Astrocyte (in vitro differentiated cells and primary cell): Measurements from ENCODE around the gene GAL3ST1. TPM values are rescaled to one million over a fixed set of nuclear protein-coding genes. Genes with fewer than 3 reads are reported as not detected.

Experiments
- DNase-seq: peaks from one replicate; pipeline ENCODE4 v3.0.0-alpha.2; 2010; ENCODE audit warnings: low read depth
- FAIRE-seq: peaks from 2 replicates; lab custom pipeline; 2011; peaks lifted over from hg19 to GRCh38; lab: Jason Lieb, UNC
- H2AFZ ChIP-seq: 2 replicates; pipeline ENCODE4 v1.6.0; 2012; ENCODE audit warnings: low read depth, low read length, inconsistent platforms
- H3K27ac ChIP-seq: 2 replicates; pipeline ENCODE4 v1.5.1; 2011; ENCODE audit warnings: low read depth, low read length, inconsistent platforms
- H3K27me3 ChIP-seq: 2 replicates; pipeline ENCODE4 v1.6.0; 2011; ENCODE audit warnings: low read length, inconsistent platforms; ENCODE audit not compliant: insufficient read depth
- H3K36me3 ChIP-seq: 2 replicates; pipeline ENCODE4 v1.5.1; 2011; ENCODE audit warnings: low read length, inconsistent platforms; ENCODE audit not compliant: insufficient read depth
- H3K4me1 ChIP-seq: 2 replicates; pipeline ENCODE4 v1.5.1; 2011; ENCODE audit warnings: low read length, inconsistent platforms; ENCODE audit not compliant: insufficient read depth
- H3K4me2 ChIP-seq: 2 replicates; pipeline ENCODE4 v1.6.0; 2012; ENCODE audit warnings: low read length, inconsistent platforms
- H3K4me3 ChIP-seq: 2 replicates; pipeline ENCODE4 v1.5.1; 2011; ENCODE audit warnings: low read depth, mild to moderate bottlenecking, low read length, inconsistent platforms; ENCODE audit not compliant: insufficient read depth
- H3K79me2 ChIP-seq: 2 replicates; pipeline ENCODE4 v1.6.0; 2012; ENCODE audit warnings: mild to moderate bottlenecking, low read length, inconsistent platforms; ENCODE audit not compliant: insufficient read depth
- H3K9ac ChIP-seq: 2 replicates; pipeline ENCODE4 v1.6.0; 2012; ENCODE audit warnings: mild to moderate bottlenecking, low read length, inconsistent platforms
- H3K9me3 ChIP-seq: 2 replicates; pipeline ENCODE4 v1.5.1; 2012; ENCODE audit warnings: low read depth, mild to moderate bottlenecking, low read length, inconsistent platforms; ENCODE audit not compliant: insufficient read depth
- H4K20me1 ChIP-seq: 2 replicates; pipeline ENCODE4 v1.6.0; 2012; ENCODE audit warnings: low read length, inconsistent platforms; ENCODE audit not compliant: insufficient read depth
- H3K27ac Mint-ChIP-seq: one replicate; pipeline ENCODE4 v1.8.0; 2021; ENCODE audit warnings: mild to moderate bottlenecking, mixed read lengths; ENCODE audit not compliant: unreplicated experiment
- H3K27me3 Mint-ChIP-seq: one replicate; pipeline ENCODE4 v1.8.0; 2021; ENCODE audit warnings: low read depth, mixed read lengths; ENCODE audit not compliant: unreplicated experiment
- H3K36me3 Mint-ChIP-seq: one replicate; pipeline ENCODE4 v1.8.0; 2021; ENCODE audit warnings: low read depth, mixed read lengths; ENCODE audit not compliant: unreplicated experiment
- H3K4me1 Mint-ChIP-seq: one replicate; pipeline ENCODE4 v1.8.0; 2021; ENCODE audit warnings: low read depth, mixed read lengths; ENCODE audit not compliant: unreplicated experiment
- H3K4me3 Mint-ChIP-seq: one replicate; pipeline ENCODE4 v1.8.0; 2021; ENCODE audit warnings: mild to moderate bottlenecking, moderate library complexity, mixed read lengths; ENCODE audit not compliant: unreplicated experiment
- H3K9me3 Mint-ChIP-seq: one replicate; pipeline ENCODE4 v1.8.0; 2021; ENCODE audit warnings: mild to moderate bottlenecking, mixed read lengths; ENCODE audit not compliant: unreplicated experiment
- EZH2 ChIP-seq: IDR thresholded peaks from 2 replicates; pipeline ENCODE4 v1.6.1; 2012; ENCODE audit warnings: mild to moderate bottlenecking, low read length, inconsistent platforms; ENCODE audit not compliant: insufficient read depth
- total RNA-seq: library from RNA; stranded (reverse); gene quantifications from 2 replicates; pipeline ENCODE4 v1.2.1, GENCODE V29; 2021
- TF ChIP-seq, protein P1 (sequence below): IDR thresholded peaks from 2 replicates; pipeline ENCODE4 v1.5.1; 2011; ENCODE audit warnings: low read depth, mild to moderate bottlenecking, inconsistent platforms, low read length, moderate library complexity; ENCODE audit not compliant: insufficient read depth

GAL3ST1 gene
- total RNA-seq, 1 donor from 2014 or later = 3.4 TPM

DNA sequence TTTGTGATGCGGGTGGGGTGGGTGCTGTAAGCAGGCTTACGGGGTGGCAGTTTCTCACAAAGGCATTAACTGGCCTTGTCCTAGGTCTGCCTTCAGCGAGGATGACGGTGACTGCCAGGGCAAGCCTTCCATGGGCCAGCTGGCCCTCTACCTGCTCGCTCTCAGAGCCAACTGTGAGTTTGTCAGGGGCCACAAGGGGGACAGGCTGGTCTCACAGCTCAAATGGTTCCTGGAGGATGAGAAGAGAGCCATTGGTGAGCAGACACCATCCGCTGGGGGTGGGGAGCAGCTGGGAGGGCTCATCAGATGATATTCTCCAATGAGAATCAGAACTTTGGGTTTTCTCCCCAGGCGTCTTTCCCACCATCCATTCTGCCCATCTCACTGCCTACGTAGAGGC, 38.3 kb upstream of the GAL3ST1 start:
- Mint-ChIP-seq H3K27me3 (peaks cover 17% of the 10 kb centered on the region), H3K9me3 (peaks cover 2% of the 10 kb centered on the region), H3K4me1 (peaks cover 16% of the 10 kb centered on the region), H3K4me3 (no peak overlapping the region), H3K27ac (no peak overlapping the region), H3K36me3 (peaks cover 2% of the 10 kb centered on the region)
- TF ChIP-seq EZH2 = no peak
- TF ChIP-seq, protein P1, sequence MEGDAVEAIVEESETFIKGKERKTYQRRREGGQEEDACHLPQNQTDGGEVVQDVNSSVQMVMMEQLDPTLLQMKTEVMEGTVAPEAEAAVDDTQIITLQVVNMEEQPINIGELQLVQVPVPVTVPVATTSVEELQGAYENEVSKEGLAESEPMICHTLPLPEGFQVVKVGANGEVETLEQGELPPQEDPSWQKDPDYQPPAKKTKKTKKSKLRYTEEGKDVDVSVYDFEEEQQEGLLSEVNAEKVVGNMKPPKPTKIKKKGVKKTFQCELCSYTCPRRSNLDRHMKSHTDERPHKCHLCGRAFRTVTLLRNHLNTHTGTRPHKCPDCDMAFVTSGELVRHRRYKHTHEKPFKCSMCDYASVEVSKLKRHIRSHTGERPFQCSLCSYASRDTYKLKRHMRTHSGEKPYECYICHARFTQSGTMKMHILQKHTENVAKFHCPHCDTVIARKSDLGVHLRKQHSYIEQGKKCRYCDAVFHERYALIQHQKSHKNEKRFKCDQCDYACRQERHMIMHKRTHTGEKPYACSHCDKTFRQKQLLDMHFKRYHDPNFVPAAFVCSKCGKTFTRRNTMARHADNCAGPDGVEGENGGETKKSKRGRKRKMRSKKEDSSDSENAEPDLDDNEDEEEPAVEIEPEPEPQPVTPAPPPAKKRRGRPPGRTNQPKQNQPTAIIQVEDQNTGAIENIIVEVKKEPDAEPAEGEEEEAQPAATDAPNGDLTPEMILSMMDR = no peak
- H3K4me1 ChIP-seq = peaks cover 14% of the 10 kb centered on the region
- no peaks in the 10 kb centered on the region for H3K9me3 ChIP-seq
- H3K4me3 ChIP-seq = no peak overlapping the region
- no peaks in the 10 kb centered on the region for H3K36me3 ChIP-seq
- H3K27ac ChIP-seq = no peak overlapping the region
- no peak overlapping the region for H3K9ac ChIP-seq
- no peak for FAIRE-seq
- no peaks in the 10 kb centered on the region for H3K27me3 ChIP-seq
- no peaks in the 10 kb centered on the region for H4K20me1 ChIP-seq
- no peaks in the 10 kb centered on the region for H3K79me2 ChIP-seq
- H3K4me2 ChIP-seq = no peak overlapping the region
- DNase-seq = no peak
- H2AFZ ChIP-seq = no peak overlapping the region

DNA sequence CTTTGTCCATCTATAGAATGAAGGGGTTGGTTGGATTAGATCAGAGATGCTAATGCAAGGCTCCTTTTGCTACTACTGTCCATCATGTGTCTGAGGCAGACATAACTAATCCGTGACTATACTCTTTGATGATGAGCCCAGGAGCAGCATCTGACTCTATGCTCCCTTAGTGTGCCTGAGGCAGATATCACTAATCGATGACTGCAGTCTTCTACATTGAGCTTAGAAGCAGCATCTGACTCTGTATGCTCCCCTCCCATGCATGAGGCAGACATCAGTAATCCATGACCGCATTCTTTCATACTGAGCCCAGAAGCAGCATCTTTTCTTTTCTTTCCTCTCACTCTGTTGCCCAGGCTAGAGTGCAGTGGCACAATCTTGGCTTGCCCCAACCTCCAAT, 36.7 kb upstream of the GAL3ST1 start:
- Mint-ChIP-seq H3K27ac (no peak overlapping the region), H3K36me3 (peaks cover 2% of the 10 kb centered on the region), H3K9me3 (peaks cover 2% of the 10 kb centered on the region), H3K4me1 (peaks cover 27% of the 10 kb centered on the region), H3K27me3 (peaks cover 6% of the 10 kb centered on the region), H3K4me3 (no peak overlapping the region)
- no peak overlapping the region for H2AFZ ChIP-seq
- H3K9ac ChIP-seq = no peak overlapping the region
- H3K27ac ChIP-seq = no peak overlapping the region
- DNase-seq (no peak), FAIRE-seq (no peak)
- H3K4me3 ChIP-seq = no peak overlapping the region
- no peaks in the 10 kb centered on the region for H3K9me3 ChIP-seq
- H3K36me3 ChIP-seq = no peaks in the 10 kb centered on the region
- no peak for TF ChIP-seq EZH2
- TF ChIP-seq, protein P1 = no peak
- H3K4me1 ChIP-seq = peaks cover 19% of the 10 kb centered on the region
- no peak overlapping the region for H3K4me2 ChIP-seq
- no peaks in the 10 kb centered on the region for H3K79me2 ChIP-seq
- no peaks in the 10 kb centered on the region for H3K27me3 ChIP-seq
- H4K20me1 ChIP-seq = no peaks in the 10 kb centered on the region

DNA sequence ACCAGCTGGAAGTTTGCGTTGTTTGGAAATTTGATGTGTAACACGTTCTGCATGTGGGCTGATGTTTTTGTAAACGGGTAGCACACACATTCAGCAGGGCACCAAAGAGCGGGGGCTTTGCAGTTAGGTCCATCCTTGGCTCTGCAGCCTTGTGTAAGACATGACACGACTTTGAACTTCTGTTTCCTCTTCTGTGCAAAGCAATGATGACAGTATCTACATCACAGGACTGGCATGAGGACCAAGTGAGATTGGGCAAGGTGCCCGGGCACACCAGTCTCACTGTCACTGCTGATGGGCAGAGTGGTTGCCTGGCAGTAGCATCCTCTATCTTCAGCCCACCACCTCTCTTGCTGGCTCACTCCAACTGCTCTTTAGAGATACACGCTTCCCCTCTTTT, 35.8 kb upstream of the GAL3ST1 start:
- Histone ChIP-seq H2AFZ (no peak overlapping the region), H3K4me3 (no peak overlapping the region), H3K4me2 (no peak overlapping the region), H3K9ac (no peak overlapping the region), H3K9me3 (no peaks in the 10 kb centered on the region), H3K4me1 (peaks cover 24% of the 10 kb centered on the region), H3K79me2 (no peaks in the 10 kb centered on the region), H4K20me1 (no peaks in the 10 kb centered on the region), H3K27me3 (no peaks in the 10 kb centered on the region), H3K27ac (no peak overlapping the region), H3K36me3 (no peaks in the 10 kb centered on the region)
- H3K36me3 Mint-ChIP-seq = no peaks in the 10 kb centered on the region
- no peak overlapping the region for H3K27ac Mint-ChIP-seq
- DNase-seq (no peak), FAIRE-seq (no peak)
- no peak overlapping the region for H3K4me3 Mint-ChIP-seq
- peaks cover 2% of the 10 kb centered on the region for H3K9me3 Mint-ChIP-seq
- TF ChIP-seq, protein P1 = no peak
- no peak for TF ChIP-seq EZH2
- H3K27me3 Mint-ChIP-seq = peaks cover 6% of the 10 kb centered on the region
- H3K4me1 Mint-ChIP-seq = peaks cover 29% of the 10 kb centered on the region
